Activated CD8-positive, alpha-beta memory T cell treated with anti-CD3 and anti-CD28 coated beads, Interleukin-2, amount 50 U/mL, for 24 hours (primary cell): ENCODE results near the gene PLEK2.
A peak's percentile ranks its signal among the peaks of the same experiment; 100 is the strongest.

Source experiments
- DNase-seq: peaks from one replicate; pipeline ENCODE4 v3.0.0-alpha.2; 2020; ENCODE audit errors: extremely low read depth

Gene PLEK2

DNA sequence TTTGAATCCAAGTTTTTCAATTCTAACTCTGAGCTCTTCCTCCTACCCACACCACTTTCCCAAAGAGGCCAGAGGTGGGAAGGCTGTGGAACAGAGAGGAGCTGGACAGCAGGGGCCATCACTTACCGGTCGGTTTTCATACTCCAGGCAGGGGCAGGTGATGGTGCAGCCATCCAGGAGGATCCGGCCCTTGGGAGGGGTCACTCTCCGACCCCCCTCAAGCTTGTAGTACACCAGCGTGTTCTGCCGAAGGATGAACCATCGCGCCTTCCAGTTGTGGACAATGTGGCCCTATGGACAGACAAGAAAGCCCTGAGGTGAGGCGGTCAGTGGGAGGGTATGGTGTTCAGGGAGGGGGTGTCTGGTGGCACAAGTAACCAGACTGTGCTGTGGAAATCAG, 14.4 kb downstream of the PLEK2 start:
- DNase-seq: no peak

DNA sequence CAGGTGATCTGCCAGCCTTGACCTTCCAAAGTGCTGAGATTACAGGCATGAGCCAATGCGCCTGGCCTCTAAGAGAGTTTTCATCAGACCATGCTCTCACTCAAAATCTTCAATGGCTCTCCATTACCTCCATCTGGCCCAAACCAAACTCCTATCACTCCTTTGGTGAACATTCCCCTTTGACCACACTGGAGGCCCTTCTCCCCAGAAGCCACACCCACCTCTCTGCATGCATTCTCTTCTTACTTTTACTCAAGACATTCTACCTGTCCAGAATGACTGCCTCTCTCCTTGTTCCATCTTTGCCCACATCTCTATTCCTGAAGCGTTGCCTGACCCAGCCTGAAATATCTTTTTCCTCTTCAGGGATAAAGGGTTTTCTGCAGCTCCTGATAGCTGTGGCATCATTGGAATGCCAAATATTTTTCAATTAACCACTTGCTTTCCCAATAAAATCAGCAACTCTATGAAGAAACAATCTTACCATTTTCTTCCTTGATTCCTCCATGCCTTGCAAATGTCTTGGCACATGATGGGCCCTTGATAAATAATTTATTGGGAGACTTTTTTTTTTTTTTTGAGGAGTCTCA, 15.5 kb downstream of the PLEK2 start:
- DNase-seq: no peak

DNA sequence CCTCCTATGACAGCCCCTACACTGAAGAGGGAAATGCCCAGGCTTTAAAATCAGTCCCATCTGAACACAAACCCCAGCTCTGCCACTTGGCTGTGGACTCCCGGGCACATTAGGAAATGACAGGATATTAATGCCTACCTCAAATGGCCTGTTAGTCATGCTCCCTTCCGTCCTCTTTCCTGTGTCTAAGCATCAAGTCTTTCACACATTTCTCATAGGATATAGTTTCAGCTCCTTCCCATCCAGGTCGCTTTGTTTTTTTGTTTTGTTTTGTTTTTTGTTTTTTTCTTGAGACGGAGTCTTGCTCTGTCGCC, 16.1 kb downstream of the PLEK2 start:
- no peak for DNase-seq

DNA sequence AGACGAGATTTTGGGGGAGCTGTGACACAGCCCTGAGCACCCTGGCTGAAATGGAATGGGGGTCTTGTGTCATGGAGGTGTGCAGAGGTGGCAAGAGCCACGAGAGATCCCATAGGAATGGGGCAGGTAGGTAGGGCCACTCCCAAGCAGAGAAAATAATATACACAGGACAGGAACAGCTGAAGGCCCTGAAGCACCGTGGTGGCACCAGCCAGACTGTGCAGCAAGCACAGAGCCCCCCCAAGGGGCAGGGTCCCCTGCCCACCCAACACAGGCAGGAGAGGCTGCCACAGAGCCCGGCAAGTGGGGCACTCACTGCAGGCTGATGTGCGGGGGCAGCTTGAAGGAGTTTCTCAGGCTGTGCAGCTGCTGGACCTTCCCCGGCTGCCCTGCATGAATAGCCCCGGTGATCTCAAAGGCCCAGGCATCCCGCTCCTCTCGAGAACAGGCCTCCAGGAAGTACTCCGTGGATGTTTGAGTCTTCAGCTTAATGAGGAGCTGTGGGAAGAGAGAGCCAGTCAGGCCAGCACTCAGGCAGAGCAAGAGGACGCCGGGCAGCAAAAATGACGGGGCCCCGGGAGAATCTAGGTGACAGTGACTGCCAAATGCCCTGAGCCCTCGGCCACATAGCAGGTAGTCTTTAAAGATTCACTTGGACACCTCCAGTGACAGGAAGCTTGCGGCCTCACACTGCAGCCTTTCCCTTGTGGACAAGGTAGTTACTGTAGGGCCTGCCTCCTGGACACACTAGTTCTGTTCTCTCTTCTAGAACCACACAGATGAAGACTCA, 16.7 kb downstream of the PLEK2 start:
- DNase-seq: no peak

DNA sequence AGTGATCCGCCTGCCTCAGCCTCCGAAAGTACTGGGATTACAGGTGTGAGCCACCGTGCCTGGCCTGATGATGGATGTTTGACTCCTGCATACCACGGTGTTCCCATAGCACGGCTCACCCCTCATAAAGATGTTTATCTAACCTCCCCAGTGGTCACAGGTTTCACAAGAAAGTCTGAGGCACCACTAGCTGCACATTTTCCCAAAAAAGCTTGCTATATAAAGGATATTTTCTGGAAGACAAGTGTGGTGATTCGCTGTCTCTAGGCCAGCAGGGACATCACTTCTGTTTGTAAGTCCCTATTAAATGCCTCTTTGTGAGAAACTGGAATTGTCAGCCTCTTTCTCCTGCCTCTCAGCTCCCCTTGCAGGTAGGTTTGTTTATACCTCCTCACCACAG, 18.3 kb downstream of the PLEK2 start:
- no peak for DNase-seq

DNA sequence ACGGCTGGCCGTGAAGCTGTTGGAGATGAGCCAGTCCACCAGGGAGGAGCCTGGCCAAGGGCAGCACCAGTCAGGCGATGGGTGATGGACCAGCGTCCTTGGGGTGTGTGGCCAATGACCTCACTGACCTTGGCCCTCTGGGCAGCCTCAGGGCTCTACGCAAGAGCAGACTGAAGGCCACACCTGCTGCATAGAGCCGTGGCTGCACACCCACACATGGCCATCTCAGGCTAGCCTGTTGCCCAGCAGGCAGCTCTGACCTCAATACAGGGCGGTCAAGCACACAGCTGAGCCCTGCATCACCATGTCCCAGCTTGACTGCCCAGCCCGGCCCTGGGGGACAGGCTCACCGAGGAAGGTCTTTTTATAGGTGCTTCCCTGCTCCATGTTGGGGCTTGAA, 19.2 kb downstream of the PLEK2 start:
- DNase-seq: no peak

DNA sequence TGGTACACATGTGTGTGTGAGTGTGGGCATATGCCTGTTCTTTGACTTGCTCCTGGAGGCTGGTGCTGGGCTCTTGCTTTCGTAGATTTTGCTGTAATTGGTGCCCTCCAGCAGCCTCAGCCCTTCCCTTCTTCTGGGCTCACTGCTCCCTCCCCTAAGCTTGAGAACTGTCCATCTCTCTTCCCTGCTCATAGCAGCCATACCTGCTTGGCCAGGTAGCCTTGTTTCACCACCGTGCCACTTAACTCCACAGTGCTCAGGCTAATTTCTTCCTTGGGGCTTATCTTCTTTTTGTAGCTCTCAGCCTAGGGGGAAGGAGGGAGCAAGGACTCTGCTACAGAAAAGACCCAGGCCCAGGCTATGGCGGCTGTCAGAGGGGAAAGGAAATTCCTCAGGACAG, 19.8 kb downstream of the PLEK2 start:
- no peak for DNase-seq

DNA sequence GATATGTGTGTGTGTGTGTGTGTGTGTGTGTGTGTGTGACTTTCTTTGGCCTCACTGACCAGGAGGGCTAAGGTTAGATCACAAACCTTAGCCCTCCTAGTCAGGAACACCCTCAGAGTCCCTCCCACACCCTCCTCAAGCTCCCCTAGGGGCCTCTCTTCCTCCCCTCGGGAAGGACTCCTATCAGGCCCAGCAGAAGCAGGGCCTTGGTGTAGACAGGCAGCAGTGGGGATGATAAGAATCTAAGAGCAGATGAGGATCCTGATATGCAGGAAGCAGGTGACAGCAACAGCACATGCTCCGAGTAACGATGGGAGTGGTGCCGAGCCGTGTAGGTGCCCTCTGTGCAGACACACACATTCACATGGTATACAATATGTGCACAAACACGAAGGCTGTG, 20.7 kb downstream of the PLEK2 start:
- no peak for DNase-seq

DNA sequence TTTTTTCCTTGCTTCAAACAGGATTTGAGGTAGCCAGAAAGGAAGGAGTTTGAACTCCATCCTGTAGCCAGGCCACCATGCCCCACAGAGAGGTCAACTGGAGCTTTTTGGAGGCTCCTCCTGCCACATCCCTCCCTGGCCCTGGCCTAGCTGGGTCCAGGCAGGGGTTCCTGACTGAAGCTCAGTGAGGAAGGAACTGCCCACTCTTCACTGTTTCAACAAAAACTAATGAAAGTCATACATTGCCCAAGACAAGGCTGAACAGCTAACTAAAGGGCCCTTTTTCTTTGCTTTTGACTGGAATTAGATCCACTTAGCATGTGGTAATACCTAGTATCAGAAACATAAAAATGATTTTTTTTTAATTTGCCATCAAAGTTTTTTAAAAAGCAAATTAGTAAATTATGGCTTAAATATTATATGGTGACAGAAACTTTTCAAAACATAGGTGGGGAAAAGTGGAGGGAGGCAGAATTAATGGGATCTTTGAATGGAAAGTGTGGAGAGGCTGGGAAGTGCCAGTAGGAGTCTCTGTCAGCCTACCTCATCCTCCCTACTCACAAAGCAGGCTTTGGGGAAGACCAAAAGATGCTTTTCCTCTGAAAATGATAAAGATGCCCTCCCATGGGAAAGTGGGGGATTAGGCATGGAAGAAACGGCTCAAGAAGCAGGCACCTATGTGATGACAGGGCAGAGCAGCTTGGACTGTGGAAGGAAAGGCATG, 22.0 kb downstream of the PLEK2 start:
- DNase-seq: no peak

DNA sequence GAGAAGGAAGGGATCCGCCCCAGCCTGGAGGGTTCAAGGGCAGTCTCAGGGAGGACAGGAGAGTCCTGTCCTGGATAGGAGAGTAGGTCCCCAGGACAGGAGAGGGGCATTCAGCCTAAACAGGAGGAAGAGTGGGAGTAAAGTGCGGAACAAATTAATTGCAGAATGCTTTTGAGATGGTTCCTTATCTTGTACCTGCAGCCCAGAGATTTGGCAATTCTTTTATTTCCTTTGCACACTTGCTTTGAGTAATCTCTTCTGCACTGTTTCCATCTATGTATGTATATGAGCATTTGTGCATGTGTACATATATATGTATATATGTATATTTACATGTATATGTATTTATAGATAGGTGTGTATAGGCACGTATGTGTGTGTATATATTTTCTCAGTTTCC, 22.7 kb downstream of the PLEK2 start:
- DNase-seq: no peak

DNA sequence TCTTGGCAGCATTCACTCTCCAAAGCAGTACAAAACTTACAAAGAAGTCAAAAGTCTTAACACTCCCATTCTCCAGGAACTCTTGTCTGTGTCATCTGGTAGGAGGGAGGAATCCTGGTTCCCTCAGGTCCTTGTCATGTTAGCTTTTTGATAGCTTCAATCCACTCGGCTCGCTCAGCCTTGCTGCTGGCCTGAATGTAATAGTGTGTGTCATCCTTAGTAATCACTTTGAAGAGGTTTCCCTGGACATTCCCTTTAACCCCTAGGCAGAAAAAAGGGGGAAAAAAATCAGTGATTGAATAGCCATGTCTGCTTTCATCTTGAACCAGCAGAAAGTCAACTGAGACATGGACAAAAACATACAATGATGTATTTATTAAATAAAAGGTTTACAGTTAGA, 24.8 kb downstream of the PLEK2 start:
- no peak for DNase-seq

DNA sequence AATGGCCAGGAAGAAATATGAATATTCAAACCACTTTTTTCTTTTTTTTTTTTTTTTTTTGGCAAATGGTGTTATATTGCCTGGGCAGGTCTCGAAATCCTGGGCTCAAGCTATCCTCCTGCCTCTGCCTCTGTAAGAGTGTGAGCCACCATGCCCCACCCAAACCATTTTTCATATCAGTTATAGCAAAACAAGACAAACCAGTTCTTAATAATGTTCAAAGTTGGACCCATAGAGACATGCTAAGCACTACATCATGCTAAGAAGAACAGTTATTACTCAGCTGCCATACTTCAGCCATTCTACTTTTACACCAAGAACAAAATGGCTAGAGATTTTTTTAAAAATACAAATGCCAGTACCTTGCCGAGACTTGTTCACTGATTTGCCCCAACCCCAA, 26.3 kb downstream of the PLEK2 start:
- DNase-seq: no peak

DNA sequence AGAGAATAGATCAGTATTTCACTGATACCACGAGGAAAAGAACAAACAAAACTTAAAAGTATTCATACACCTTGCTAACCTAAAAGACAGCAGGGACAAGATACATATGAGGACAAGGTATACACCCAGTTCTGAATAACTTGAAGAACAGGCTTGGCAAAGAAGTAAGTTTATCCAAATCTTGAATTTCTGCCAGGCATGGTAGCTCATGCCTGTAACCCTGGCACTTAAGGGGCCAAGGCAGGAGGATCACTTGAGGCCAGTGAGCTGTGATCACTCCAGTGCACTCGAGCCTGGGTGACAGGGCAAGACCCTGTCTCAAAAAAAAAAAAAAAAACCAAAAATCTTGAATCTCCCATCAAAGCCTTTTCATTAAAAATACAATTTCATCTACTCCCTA, 26.8 kb downstream of the PLEK2 start:
- DNase-seq: no peak

DNA sequence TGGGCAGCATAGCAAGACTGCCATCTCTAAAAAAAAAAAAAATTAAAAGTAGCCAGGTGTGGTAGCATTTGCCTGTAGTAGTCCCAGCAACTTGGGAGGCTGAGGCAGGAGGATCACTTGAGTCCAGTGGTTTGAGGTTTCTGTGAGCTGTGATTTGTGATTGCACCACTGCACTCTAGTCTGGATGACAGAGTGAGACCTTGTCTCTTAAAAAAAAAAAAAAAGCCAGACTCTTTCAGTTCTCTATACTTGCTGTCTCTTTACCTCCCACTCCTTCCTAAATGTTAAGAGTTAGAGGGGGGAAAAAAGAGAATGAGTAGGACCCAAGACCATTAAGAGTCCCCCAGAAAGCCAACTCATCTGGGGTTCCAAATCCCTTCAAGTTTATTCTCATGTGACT, 34.0 kb downstream of the PLEK2 start:
- no peak for DNase-seq

DNA sequence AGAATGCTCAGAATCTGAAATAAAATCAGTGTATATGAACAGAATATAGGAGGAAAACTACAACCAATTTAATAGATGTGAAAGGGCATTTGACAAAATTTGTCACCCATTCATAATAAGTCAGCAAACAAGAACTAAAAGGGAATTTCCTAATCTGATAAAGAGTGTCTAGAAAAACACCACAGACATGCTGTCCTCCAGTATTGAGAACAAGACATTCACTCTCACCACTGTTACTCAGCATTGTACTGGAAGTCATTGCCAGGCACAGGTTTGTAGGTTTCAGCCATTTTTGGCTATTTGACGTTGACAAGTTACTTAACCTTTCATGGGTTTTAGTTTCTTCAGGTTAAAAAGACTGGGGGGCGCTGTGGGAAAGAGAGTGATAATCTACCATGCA, 38.6 kb downstream of the PLEK2 start:
- DNase-seq: no peak

DNA sequence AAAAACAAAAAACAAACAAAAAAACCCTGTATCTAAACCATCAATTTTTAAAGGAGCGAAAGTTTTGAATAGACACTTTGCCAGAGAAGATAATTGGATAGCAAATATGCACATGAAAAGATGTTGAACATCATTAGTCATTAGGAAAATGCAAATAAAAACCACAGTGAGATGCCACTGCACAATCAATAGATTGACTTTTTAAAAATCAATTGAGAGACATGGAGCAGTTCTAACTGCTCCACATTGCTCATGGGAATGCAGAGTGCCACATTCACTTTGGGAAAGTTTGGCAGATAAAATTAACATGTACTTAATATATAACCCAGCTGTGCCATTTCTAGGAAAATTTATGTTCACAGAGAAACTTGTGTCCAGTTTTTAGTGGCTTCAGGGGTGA, 39.1 kb downstream of the PLEK2 start:
- no peak for DNase-seq

DNA sequence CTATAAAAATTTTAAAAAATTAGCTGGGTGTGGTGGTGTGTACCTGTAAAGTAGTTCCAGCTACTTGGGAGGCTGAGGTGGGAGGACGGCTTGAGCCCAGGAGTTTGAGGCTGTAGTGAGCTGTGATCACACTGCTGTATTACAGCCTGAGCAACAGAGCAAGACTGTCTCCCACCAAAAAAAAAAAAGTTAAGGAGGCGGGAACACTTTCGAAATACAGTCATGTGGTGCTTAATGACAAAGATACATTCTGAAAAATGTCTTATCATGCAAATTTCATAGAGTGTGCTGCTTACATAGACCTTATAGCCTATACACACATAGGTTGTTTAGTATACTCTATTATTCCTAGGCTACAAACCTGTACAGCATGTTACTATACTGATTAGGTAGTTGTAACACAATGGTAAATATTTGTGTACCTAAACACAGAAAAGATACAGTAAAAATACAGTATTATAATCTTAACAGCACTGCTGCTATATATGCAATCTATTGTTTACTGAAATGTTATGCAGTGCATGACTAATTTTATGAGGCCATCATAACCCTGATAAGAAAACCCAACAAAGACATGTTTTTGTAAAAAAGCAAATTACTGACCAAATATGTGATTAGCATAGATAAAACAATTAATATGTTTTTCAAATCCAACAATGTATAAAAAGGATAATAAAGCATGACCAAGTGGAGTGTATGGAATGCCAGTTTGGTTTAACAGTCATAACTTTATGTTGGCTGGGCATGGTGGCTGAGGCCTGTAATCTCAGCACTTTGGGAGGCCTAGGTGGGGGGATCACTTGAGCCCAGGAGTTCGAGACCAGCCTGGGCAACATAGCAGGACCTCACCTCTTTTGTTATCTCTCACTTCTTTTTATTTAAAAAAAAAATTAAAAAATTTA, 40.5 kb downstream of the PLEK2 start:
- no peak for DNase-seq

DNA sequence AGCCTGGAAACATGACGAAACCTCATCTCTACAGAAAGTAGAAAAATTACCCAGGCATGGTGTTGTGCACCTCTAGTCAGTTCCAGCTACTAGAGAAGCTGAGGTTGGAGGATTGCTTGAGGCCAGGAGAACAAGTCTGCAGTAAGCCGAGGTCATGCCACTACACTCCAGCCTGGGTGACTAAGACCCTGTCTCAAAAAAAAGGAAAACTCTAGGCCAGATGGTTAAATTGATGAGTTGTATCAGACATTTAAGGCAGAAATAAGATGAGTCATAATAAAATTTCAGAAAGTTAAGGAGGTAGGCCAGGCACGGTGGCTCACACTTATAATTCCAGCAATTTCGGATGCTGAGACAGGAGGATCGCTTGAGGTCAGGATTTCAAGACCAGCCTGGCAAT, 41.1 kb downstream of the PLEK2 start:
- DNase-seq: no peak

DNA sequence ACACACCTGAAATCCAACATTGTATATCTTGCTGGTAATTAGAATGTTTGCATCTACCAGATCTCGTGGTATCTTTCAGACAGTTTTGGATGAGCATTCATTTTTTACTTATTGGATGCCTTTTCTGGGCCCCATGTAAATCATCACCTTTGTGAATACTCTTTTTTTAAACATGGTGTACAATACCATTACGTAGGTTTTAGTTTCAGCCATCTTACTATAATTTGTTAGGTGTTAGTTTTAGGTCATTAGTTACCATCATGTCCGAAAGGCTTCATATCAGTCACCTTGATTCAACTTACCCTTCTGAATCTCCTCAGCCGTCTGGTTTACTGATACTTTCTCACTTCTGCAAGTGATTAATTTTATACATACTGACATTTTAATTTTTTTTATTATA, 46.5 kb downstream of the PLEK2 start:
- DNase-seq: no peak

DNA sequence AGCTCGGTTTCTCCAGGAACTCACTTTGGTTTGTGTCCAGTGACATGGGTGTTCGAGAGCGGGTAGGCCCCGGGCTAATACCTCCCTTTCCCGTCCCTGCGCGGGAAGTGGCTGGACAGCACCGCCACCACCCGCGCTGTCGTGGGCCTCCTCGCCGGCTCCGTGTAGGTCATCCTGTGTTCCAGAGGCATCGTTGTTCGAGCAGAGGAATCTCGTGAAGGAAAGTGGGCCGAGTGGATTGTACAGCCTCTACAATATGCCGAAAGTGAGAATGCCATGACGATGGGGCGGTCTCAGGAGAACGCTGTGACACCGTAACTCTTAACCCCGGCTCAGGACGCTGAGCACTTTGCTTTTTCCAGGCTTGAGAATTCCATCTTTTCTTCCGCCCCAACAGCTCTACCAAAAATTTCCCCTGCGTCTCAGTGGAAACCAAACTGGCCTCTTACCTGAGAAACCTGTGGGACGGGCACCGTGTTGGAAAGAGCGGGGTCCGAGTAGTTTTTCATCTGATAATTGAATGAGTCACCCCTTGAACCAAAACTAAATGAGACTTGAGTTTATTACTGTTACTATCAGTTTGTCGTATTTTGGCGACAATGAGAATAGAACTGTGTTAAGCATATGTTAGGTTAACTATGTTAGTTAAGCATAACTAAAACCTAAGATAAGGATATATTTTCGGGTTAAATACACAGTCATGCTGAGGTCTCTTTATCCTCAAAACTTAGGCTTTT, 51.3 kb downstream of the PLEK2 start:
- DNase-seq: no peak

DNA sequence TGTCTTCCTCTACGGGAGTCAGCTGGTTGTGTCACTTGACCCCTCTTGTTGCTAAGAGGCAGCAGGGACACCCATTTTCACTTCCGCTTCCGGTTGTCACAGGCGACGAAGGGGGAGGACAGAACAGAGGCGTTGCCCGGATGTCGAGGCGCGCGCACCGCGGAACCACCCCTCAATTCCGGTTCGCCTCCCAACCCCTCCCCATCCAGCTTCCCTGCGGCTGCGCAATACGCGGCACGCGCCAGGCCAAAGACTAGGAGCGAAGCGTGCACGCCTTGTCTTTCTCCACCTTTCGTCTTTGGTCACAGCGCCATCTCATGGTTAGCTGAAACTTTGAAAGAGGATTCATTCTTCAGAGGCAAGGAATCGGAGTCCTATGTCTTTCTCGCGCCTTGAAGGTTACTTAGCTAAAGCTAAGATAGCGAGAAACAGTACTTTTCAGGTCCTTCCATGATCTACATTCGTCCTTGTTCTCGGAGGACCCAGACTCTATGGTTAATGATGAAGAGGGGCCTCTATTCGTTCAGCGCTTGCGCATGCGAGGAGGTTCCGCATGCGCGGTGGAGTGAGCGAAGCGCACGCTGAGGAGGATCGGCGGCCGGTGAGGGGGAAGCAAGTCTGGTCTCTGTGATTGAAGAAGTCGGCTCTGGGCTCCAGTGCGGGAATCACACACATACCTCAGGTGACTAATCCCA, 52.0 kb downstream of the PLEK2 start, which contains the start of the genes ATP6V1D and EIF2S1:
Gene ATP6V1D, minus strand, starts transcription at position 30 of the 695 bp plus-strand sequence. CDS start 106 bp downstream, outside the sequence.
Gene EIF2S1, plus strand, starts transcription at position 554 of the 695 bp plus-strand sequence. CDS start 4,440 bp downstream, outside the sequence.
- DNase-seq: peak; percentile 100
